HG02571 (cell line): ENCODE results near the gene GTPBP3.
A peak's percentile ranks its signal among the peaks of the same experiment; 100 is the strongest.

Experiments used
- ATAC-seq: cut with Tn5 transposase; IDR thresholded peaks from one replicate; pipeline ENCODE4 v1.9.1; 2021; ENCODE audit warnings: mild to moderate bottlenecking, moderate library complexity; ENCODE audit not compliant: unreplicated experiment

The GTPBP3 gene

DNA sequence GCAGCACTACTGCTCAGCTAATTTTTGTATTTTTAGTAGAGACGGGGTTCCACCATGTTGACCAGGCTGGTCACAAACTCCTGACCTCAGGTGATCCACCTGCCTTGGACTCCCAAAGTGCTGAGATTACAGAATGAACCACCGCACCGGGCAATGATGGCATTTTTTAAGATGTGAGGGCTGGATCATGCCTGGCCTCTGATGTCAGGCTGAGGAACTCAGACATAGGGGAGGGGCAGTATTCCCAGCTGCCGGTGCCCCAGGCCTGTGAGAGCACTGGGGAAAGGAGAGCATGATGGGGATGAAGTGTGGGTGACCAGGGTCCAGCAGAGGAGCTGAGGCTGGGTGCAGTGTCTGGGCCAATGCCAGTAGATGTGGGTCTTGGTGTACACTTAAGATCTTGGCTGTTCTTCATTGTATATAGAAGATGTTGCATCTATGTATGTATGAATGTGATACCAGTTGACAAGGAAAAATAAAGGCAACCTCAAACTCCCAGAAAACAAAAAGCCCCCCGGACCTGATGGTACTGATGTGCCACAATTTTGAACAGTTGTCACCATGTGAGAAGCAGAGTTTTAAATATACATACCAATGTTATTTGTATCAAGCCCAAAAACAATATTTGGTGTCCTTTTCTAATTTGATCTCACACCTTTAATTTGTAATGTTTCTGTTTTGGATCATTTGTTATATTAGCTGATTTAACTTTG is 43.2 kb downstream of the GTPBP3 start:
- ATAC-seq: no peak

DNA sequence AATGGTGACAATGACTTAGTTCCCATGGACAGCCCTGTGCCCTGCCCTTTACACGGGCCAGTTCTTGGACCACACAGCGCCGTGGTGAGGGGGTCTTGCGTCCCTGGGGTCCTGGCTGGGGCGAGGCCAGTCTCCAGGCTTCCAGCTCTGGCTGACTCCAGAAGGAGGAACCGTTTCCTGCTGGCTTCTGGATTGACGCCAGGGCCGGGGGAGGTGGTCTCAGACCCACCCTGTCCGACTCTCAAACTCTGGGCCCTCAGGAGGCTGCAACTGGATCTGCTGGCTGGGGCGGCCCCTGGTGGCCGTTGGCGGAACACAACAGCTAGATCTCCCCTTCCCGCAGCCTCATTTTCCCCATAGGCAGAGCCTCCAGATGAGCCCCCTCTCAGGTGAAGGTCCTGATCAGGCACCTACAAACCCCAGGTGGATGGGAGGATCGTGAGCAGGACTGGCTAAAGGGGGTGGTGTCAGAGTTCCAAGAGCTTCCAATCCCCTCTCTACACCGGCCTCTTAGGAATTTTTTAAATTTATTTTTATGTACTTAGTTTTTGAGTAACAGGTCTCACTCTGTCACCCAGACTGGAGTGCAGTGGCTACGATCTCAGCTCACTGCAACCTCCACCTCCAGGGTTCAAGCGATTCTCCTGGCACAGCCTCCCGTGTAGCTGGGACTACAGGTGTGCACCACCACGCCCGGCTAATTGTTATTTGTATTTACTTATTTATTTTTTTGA is 48.7 kb downstream of the GTPBP3 start:
- no peak for ATAC-seq

DNA sequence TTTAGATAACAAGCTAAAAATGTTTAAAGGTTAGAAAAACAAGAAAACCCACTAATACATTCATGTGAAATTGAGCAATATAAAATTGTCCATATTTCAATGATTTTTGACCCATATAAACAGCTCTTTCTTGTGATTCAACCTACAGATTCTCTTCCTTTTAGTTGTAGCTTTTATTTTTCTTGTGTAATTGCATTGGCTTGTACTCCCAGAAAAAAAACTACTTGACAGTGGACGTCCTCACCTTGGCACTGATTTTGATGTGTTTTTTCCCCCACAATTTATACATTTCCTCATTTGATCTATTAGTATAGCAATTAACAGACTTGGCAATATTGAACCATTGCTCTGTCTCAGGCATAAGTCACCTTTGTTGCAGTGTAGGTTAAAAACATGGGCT is 51.9 kb downstream of the GTPBP3 start:
- ATAC-seq: no peak

DNA sequence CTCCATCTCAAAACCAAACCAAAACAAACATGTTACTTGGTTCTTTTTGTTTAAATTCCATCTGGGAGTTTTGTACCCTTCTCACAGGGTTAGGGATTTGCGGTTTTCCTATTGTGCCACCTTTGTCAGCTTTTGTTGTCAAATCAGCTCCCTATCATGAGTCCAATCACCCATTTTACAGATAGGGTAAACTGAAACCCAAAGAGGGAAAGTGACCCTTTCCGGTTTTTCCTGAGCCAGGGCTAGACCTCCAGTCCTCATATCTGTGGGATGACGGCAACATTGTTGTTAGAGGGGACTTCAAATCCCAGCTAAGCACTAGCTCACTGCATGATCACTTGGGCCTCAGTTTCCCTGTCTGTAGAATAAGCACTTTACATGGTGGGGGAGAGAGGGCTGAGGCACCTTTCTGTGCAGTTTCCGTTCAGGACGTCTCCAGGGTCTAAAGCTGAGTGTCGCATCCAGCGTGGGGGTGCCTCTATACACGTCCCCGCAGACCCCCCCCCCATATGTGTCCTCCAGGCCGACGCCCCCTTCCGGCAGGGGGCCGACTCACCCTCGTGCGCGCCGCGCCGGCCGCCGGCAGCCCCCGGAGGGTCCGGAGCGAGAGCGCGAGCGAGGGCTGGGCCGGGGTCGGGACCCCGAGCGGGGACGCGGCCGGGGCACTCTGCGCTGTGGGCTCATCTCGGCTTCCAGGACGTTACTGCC is 52.8 kb downstream of the GTPBP3 start:
- no peak for ATAC-seq

DNA sequence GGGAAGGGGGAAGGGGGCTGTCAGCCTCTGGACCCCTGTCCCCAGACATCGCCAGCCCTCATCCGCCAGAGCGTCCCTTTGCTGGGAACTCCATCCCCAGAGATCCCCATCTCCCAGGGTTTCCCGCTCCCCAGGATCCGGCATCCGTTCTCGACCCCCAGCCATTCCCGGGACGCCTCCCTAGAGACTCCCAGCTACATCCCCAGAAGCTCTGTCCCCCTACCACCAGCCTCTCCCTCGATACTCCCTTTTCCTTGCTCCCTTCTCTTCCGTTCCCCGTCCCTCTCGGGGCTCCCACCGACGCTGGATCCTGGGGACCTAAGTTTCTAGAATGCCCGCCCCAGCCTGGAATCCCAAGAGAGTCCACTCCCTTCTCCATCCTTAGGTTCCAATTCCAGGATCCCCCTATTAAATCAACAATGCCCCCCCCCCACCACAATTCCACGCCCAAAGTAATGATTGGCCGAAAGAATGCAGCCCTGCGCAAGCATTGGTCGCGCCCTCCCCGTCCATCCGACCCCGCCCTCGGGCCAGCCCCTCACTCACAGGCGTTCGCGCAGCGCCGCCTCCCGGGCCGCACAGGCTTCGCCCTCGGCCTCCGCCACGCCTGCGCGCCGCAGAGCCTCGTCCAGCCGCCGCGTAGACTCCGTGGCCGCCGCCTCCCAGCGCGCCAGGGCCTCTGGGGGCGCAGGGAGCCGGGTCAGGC is 53.5 kb downstream of the GTPBP3 start:
- ATAC-seq: peak; percentile 87

DNA sequence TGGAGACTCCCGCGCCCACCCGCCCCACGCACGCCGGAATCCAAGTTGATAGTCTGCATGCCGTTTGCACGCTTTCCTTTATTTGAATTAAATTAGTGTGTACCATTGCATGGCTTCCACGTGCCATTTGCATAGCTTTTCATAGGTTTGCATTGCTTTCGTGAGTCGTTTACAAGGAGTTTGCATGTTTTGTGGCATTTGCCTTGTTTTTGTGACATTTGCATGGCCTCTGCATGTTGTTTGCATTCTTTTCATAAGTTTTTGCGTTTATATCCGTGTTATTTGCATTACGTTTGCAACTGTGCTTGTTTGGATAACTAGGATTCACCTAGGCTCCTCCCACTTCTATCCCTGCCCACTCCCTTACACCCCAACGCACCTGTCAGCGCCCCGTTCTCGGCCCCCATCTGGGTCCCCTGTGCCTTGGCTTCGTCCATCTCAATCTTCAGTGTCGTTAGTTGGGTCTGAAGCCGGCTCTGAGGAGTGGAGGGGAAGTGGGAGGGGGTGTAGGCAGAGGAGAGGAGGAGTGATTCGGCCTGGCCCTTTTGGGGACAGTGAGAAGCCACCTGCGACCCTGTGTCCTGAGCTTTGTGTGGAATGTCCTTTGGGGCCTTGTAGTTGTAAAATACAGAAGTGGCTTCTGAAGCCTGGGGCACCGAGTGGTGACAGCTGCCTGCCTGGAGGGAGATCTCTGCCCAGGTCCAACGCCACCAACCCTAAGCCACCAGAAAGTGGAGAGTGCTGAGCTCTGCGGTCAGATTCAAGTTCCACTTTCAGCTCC is 54.2 kb downstream of the GTPBP3 start:
- no peak for ATAC-seq
